ENCODE results near the gene ATF4. TPM values are rescaled to one million over a fixed set of nuclear protein-coding genes. Genes with fewer than 3 reads are reported as not detected.
A peak's percentile ranks its signal among the peaks of the same experiment; 100 is the strongest.

ATF4 gene
- total and polyA plus RNA-seq, 2 of the 13 experiments (the other 11 are each of a cell fraction or from before 2014, with no cell fraction given) = 486 to 1,297 TPM

GRCh38 chr22:39478441-39478850 is 41.9 kb upstream of the ATF4 start (continued):
- TF ChIP-seq MYNN (CRISPR knock-in tag; IDR thresholded peaks at IDR 0.05; ENCODE audit: low read depth) (no peak), PRDM4 (CRISPR knock-in tag; IDR thresholded peaks at IDR 0.05; ENCODE audit: borderline replicate concordance) (0 out of 2 replicates have a peak, but pooled peaks have one; percentile 67), ATF7 (IDR thresholded peaks at IDR 0.05) (no peak), ATF7 (CRISPR knock-in tag; IDR thresholded peaks at IDR 0.05) (no peak), MNT (IDR thresholded peaks at IDR 0.05) (no peak), TGIF2 (CRISPR knock-in tag; IDR thresholded peaks at IDR 0.05) (peak; percentile 93), ZNF530 (CRISPR knock-in tag; IDR thresholded peaks at IDR 0.05; ENCODE audit: low read depth) (peak; percentile 73; the same call in 1 of the 2 replicates), SSRP1 (CRISPR knock-in tag; IDR thresholded peaks at IDR 0.05) (no peak), CREBL2 (CRISPR knock-in tag; IDR thresholded peaks at IDR 0.05; ENCODE audit: borderline replicate concordance) (no peak), ZUFSP (CRISPR knock-in tag; IDR thresholded peaks at IDR 0.05; ENCODE audit: borderline replicate concordance) (no peak), DNMT1 (CRISPR knock-in tag; IDR thresholded peaks at IDR 0.05) (no peak), ZNF891 (CRISPR knock-in tag; IDR thresholded peaks at IDR 0.05) (no peak), ZBED4 (CRISPR knock-in tag; IDR thresholded peaks at IDR 0.05; ENCODE audit: borderline replicate concordance) (no peak), TARDBP (CRISPR knock-in tag; IDR thresholded peaks at IDR 0.05) (no peak), REST (IDR thresholded peaks at IDR 0.05; ENCODE audit: borderline replicate concordance in 1 of 2, low read depth in 1 of 2, low read length in 2 of 2) (peak; percentile 82 to 98), NONO (IDR thresholded peaks at IDR 0.05) (no peak), NONO (CRISPR knock-in tag; conservative IDR thresholded peaks at IDR 0.05) (no peak)

Measured in HepG2 (cell line).